Activated CD8-positive, alpha-beta memory T cell treated with anti-CD3 and anti-CD28 coated beads for 36 hours (primary cell): ENCODE data around the gene CEP19. TPM values are rescaled to one million over a fixed set of nuclear protein-coding genes. Genes with fewer than 3 reads are reported as not detected.
"Not testable (repeated sequence)": the region's sequence is repeated elsewhere in the genome, so short reads cannot be mapped to it uniquely, and the experiment has no call there.

Experiments used
- CTCF ChIA-PET: fragments of 350-600 bp; sonication (Branson Sonifier 250); formaldehyde crosslinking; loops from one replicate; lab custom pipeline; 2021; ENCODE audit warnings: antibody characterized with exemption; lab: Charles Lee
- POLR2A ChIA-PET: fragments of 350-600 bp; sonication (Branson Sonifier 250); formaldehyde crosslinking; loops from one replicate; lab custom pipeline; 2021; ENCODE audit warnings: antibody characterized with exemption; lab: Charles Lee
- total RNA-seq, 2 experiments: library from RNA; stranded (reverse); gene quantifications; one replicate each; pipeline ENCODE4 v1.2.3, GENCODE V29; 2021

The CEP19 gene
- total RNA-seq, 2 experiments from 2014 or later = 4.8 to 5.4 TPM

GRCh38 chr3:196721097-196721496 is 9.0 kb upstream of the CEP19 start:
- ChIA-PET CTCF (no interaction called here), POLR2A (no interaction called here)

- CTCF ChIA-PET, POLR2A ChIA-PET: not testable (repeated sequence)
These were observed 5.1 kb upstream of the CEP19 start for GRCh38 chr3:196717162-196717561.

GRCh38 chr3:196712514-196713413 is 714 bp upstream of the CEP19 start:
- ChIA-PET CTCF (interaction anchor here (1.1 to 1.2 kb wide), 3 partner anchors 27 to 1239 kb away, joined by 3 to 5 read pairs (median 3); partner anchors contain the start of gene PAK2), POLR2A (interaction anchor here (0.6 to 1.7 kb wide), 2 partner anchors 17 to 27 kb away, joined by 7 to 23 read pairs; partner anchors contain the start of gene PAK2)

- CTCF ChIA-PET = no interaction called here
- POLR2A ChIA-PET = no interaction called here
These were observed 3.6 kb downstream of the CEP19 start for GRCh38 chr3:196708467-196708866.

GRCh38 chr3:196707566-196707965 is 4.5 kb downstream of the CEP19 start:
- ChIA-PET POLR2A (no interaction called here), CTCF (no interaction called here)

DNA sequence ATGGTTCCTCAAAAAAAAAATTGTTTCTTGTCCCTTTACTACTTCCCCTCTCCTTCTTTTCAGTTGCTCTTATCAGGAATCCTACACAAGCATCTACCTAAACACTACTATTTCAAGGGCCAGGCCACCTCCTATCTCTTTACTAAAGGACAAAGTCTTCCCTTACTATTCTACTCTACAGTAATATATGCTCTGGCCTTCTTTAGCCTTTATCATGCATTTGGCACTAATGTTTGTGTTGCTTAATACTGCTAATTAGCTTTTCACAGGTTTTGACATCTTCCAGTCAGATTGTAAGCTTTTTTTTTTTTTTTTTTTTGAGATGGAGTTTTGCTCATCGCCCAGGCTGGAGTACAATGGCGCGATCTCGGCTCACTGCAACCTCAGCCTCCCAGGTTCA is 5.3 kb downstream of the CEP19 start:
- POLR2A ChIA-PET = no interaction called here
- CTCF ChIA-PET = no interaction called here

DNA sequence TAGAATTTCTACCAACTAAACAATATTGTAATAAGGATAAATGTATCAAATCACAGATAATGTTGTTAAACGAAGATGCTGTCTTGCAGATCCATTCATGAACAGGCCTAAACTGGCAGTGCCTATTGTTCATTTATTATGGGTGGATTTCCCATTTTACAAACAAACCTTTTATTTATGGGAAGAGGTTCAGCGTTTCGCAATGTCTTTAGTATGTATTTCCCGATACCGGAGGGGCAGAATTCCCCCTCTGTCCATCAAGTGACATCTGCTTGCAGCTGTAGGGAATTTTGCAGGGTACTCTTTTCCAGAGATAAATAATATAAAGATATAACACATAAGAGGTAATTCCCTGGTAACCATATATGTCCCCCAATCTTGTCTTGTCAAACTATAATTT is 5.7 kb downstream of the CEP19 start:
- POLR2A ChIA-PET = no interaction called here
- CTCF ChIA-PET = interaction anchor here (0.6 kb wide), 1 partner anchor 289 kb away, joined by 4 read pairs; no protein-coding TSS in a partner anchor

GRCh38 chr3:196700801-196701200 is 11.2 kb downstream of the CEP19 start:
- POLR2A ChIA-PET = no interaction called here
- CTCF ChIA-PET = no interaction called here

DNA sequence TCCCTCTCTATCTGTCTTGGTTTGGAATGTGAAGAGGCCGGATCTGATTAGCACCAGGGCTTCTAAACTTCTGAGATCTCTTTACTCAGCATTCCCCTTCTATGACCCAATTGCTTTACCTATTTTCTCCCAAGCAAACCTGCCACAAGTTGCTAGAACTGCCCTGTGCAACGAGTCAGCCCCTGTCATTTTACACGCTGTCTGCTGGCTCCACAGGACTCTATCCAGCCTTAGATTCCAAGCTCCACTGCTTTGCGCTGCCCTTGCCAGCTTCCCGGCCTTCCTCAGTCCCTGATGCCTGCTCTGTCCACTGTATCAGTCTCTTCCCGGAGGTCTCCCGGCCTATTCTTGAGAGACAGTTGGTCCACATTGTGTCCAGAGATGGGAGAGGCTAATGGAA is 12.3 kb downstream of the CEP19 start:
- ChIA-PET CTCF (no interaction called here), POLR2A (no interaction called here)

GRCh38 chr3:196697270-196697669 is 14.8 kb downstream of the CEP19 start:
- POLR2A ChIA-PET = no interaction called here
- CTCF ChIA-PET = interaction anchor here (0.9 to 2.5 kb wide), 2 partner anchors 12 to 88 kb away, joined by 4 to 11 read pairs; no protein-coding TSS in a partner anchor

DNA sequence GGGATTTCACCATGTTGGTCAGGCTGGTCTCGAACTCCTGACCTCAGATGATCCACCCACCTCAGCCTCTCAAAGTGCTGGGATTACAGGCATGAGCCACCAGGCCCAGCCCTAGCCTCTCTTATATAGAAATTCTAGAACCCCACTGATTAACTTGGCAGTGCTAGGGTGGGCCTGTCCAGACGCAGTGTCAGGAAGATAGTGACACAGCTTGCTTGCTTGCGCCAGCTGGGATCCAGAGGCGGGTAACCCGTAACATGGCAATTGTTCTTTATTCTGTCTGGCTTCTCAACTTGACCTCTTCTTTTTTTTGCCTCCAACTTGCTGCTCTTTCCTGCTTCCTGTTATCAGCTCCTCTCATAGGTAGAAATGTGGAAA is 16.2 kb downstream of the CEP19 start:
- ChIA-PET POLR2A (interaction anchor here (0.6 kb wide), 1 partner anchor 16 kb away, joined by 7 read pairs; the partner anchor contains the start of genes CEP19 and PIGX), CTCF (interaction anchor here (0.6 to 2.5 kb wide), 2 partner anchors 10 to 212 kb away, joined by 3 to 11 read pairs; no protein-coding TSS in a partner anchor)

DNA sequence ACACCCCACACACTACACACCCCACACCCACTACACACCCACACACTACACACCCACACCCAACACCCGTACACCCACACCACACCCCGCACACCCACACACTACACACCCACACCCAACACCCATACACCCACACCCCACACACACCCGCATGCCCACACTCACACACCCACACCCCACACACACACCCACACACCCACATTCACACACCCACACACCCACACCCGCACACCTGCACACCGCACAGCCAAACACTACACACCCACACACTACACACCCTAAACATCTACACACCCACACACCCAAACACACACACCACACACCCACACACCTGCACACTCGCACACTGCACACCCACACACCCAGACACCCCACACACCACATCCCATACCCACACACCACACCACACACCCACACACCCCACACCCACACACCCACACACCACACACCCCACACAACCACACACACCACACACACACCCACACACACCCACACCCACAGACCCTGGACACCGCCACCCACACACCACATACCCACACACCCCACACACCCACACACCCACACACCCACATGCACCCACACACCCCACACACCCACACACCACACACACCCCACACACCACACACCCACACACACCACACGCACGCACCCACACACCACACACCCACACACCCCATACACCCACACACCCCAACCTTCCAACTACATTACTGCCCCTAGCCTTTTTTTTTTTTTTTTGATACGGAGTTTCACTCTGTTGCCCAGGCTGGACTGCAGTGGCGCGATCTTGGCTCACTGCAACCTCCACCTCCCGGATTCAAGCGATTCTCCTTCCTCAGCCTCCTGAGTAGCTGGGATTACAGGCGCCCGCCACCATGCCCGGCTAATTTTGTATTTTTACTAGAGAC is 16.9 kb downstream of the CEP19 start:
- ChIA-PET CTCF (interaction anchor here (0.6 to 2.5 kb wide), 2 partner anchors 10 to 211 kb away, joined by 3 to 11 read pairs; no protein-coding TSS in a partner anchor), POLR2A (interaction anchor here (0.6 kb wide), 1 partner anchor 17 kb away, joined by 7 read pairs; the partner anchor contains the start of genes CEP19 and PIGX)

DNA sequence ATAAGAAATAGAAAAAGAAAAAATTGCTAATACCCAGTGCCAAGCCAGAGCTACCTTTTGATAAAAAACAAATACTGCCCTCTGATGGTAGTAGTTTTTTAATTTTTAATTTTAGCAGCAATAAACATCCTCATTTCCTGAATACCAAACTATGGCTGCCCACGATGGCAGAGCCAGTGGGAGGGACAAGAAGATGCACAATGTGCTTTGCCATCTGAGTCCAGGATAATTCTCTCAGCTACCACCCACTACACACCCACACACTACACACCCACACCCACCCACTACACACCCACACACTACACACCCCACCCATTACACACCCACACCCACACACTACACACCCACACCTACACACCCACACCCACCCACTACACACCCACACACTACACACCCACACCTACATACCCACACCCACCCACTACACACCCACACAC is 17.8 kb downstream of the CEP19 start:
- CTCF ChIA-PET = interaction anchor here (0.7 to 1.3 kb wide), 3 partner anchors 9 to 117 kb away, joined by 3 to 5 read pairs (median 4); no protein-coding TSS in a partner anchor
- POLR2A ChIA-PET = interaction anchor here (0.5 to 0.6 kb wide), 2 partner anchors 71 to 418 kb away, joined by 6 to 7 read pairs; no protein-coding TSS in a partner anchor

- ChIA-PET CTCF (interaction anchor here (0.7 kb wide), 1 partner anchor 28 kb away, joined by 4 read pairs; no protein-coding TSS in a partner anchor), POLR2A (no interaction called here)
These were observed 20.7 kb downstream of the CEP19 start for GRCh38 chr3:196691386-196691785.

DNA sequence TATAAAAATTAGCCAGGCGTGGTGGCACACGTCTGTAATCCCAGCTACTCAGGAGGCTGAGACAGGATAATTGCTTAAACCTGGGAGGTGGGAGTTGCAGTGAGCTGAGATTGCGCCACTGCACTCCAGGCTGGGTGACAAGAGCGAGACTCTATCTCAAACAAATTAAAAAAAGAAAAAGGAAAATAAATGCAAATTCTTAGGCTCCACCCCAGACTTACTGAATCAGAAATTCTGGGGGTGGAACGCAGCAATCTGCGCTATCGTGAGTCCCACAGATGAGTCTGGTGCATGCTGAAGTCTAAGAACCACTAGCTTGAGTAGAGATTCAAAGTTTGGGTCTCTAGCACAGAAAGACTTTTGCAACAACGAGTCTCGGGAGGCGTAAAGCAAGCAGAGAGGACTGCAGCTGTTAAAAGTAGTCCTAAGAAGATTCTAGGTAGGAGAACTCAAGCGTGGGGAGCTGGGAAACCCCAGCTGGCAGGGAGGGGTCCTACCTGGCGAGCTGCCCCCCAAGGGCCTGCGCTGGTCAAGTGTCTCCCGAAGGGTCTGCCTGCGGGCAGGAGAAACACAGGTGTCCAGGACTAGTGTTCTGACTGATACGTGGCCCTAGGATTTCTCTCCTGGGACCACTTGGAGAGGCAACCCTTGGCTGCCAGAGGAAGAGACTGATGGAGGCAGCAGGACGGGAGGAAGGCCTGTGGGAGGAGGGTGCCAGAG is 21.9 kb downstream of the CEP19 start:
- CTCF ChIA-PET = interaction anchor here (1.6 to 6.6 kb wide), 3 partner anchors 13 to 84 kb away, joined by 3 to 77 read pairs (median 4); no protein-coding TSS in a partner anchor
- POLR2A ChIA-PET = no interaction called here

DNA sequence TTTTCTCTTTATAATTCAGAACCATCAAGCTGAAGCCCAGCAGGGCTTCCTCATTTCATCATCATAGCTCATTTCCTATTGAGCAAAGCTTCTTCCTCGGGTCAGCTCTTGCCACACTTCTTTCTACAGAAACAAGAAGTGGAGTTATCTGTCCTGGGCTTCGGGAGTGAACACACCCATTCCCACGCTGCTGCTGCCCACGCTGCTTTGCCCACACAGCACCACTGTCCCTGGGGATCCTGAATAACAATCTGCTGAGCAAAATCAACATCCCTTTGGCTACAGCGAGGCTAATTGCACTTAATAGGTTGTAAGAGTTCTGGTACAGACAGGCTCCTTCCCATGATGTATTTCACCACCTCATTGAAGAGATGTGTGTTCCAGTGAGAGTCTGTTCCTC is 23.7 kb downstream of the CEP19 start:
- ChIA-PET POLR2A (no interaction called here), CTCF (interaction anchor here (0.6 to 6.6 kb wide), 4 partner anchors 78 to 1038 kb away, joined by 3 to 77 read pairs (median 4); no protein-coding TSS in a partner anchor)

DNA sequence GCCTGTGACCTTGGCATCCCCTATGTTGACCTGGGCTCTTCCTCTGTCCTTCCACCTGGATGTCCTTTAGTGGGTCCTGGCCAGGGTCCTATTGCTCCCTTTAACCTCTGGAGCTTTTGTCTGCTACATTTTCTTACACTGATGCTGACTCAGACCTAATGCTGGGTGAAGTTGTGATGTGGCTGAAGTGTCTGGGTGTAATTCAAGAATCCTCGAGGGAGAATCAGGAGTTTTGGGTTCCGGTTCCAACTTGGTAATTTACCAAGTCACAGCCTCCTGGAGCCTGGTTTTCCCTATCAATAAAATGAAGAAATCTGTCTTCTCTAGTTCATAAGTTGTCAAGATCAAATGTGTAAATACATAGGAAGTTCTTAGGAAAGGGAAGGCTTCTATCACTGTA is 25.6 kb downstream of the CEP19 start:
- CTCF ChIA-PET = interaction anchor here (1.2 to 6.6 kb wide), 7 partner anchors 10 to 292 kb away, joined by 3 to 77 read pairs (median 5); no protein-coding TSS in a partner anchor
- POLR2A ChIA-PET = no interaction called here
